ENCODE results near the gene ERICH6.

ERICH6 gene

GRCh38 chr3:150613709-150614480, 89.8 kb downstream of the ERICH6 start:
- no peak for DNase-seq (ENCODE audit: low spot score)

GRCh38 chr3:150613034-150613433, 90.7 kb downstream of the ERICH6 start:
- no peak for DNase-seq (ENCODE audit: low spot score)

GRCh38 chr3:150612494-150612893, 91.2 kb downstream of the ERICH6 start:
- no peak for DNase-seq (ENCODE audit: low spot score)

DNA sequence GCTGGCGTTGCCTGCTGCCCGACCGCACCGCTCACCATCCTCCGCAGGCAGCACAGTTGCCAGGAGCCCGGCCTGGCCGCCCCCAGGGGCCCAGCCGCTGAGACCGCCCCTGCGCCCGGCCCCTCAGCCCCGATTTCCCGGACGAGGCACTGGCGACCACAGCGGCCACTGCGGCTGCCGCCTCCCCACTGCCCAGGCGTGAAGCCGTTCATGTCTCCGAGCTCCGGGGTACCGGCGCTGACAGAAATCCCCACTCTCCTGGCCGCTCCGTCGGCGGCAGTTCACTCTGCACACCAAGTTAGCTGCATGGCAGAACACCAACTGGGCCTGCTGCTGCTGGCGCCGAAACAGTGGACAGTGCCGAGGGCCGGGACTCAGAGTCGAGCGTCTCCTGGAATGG, 92.1 kb downstream of the ERICH6 start:
- no peak for DNase-seq (ENCODE audit: low spot score)

GRCh38 chr3:150610785-150611184, 92.9 kb downstream of the ERICH6 start:
- no peak for DNase-seq (ENCODE audit: low spot score)

DNA sequence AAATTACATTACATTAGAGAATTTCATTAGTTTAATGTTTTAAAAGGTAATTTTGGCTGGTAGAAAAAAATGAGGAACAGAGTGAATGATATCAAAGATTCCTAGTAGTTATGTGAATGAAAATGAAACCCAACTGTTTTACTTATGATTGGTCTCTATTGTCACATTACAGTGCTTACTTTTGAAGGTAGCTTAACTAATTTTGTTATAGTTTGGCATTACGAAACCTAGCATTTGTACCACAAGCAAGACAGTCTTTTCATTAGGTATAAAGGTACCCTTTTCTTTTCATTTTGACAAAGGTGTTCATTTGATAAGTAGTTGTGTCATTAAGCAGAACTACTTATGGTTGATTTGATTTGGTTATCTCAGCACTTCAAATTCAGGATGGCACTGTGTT, 93.7 kb downstream of the ERICH6 start:
- DNase-seq (ENCODE audit: low spot score), result no peak
